Gastrocnemius medialis (tissue), 4 donors: ENCODE measurements around the gene COLEC12. TPM values are rescaled to one million over a fixed set of nuclear protein-coding genes. Genes with fewer than 3 reads are reported as not detected.

Source experiments
- ATAC-seq, 2 donors: fragments of 150-250 bp; one replicate each; pipeline ENCODE4 v1.9.1; 2016
- DNase-seq, 2 donors: peaks; one replicate each; pipeline ENCODE4 v3.0.0-alpha.2; 2019
- H3K27ac ChIP-seq, 4 donors: fragments of 200-600 bp; sonication (generic); 1 replicate in 1 of 4; 2 replicates in 3 of 4; pipeline ENCODE4 v1.5.1; 2016 to 2018; ENCODE audit warnings: mild to moderate bottlenecking in 2 of 4, moderate library complexity in 1 of 4
- H3K27me3 ChIP-seq, 3 donors: fragments of 200-600 bp; sonication (generic) in 2 of 3; 1 replicate in 1 of 3; 2 replicates in 2 of 3; pipeline versions ENCODE4 v1.5.1 to v1.6.0; 2016 to 2019; ENCODE audit warnings: mild to moderate bottlenecking in 1 of 3, moderate library complexity in 1 of 3
- H3K36me3 ChIP-seq, 2 donors: fragments of 200-600 bp; sonication (generic) in 1 of 2; one replicate each; pipeline ENCODE4 v1.5.1; 2017 to 2018
- H3K4me1 ChIP-seq, 2 donors: fragments of 200-600 bp; sonication (generic) in 1 of 2; one replicate each; pipeline ENCODE4 v1.5.1; 2016 to 2017; ENCODE audit warnings: mild to moderate bottlenecking in 2 of 2
- H3K4me3 ChIP-seq, 4 donors: fragments of 200-600 bp; sonication (generic) in 3 of 4; 1 replicate in 1 of 4; 2 replicates in 3 of 4; pipeline ENCODE4 v1.5.1; 2016 to 2019; ENCODE audit warnings: mild to moderate bottlenecking in 2 of 4
- H3K9me3 ChIP-seq, 3 donors: fragments of 200-600 bp; sonication (generic) in 2 of 3; 1 replicate in 1 of 3; 2 replicates in 2 of 3; pipeline ENCODE4 v1.5.1; 2016 to 2019
- CTCF ChIP-seq, 5 experiments: fragments of 450-650 bp in 3 of 5; fragments of 200-600 bp in 2 of 5; sonication (generic) in 2 of 5; IDR thresholded peaks in 4 of 5; conservative IDR thresholded peaks in 1 of 5; 1 replicate in 4 of 5; 2 replicates in 1 of 5; pipeline ENCODE4 v1.5.1; 2016 to 2019; ENCODE audit warnings: antibody characterized with exemption in 5 of 5, mild to moderate bottlenecking in 3 of 5, moderate library complexity in 3 of 5
- POLR2A ChIP-seq, 2 donors: fragments of 450-650 bp; IDR thresholded peaks; one replicate each; pipeline ENCODE4 v1.6.1; 2017; ENCODE audit warnings: antibody characterized with exemption in 2 of 2, mild to moderate bottlenecking in 2 of 2, moderate library complexity in 2 of 2
- in situ Hi-C, 4 donors: fragments of 200-750 bp; cut with MboI; loops; one replicate each; pipeline versions ENCODE4 v1.15.0 to v1.8.0; 2017; ENCODE audit warnings: low sequenced_read_pairs in 4 of 4
- intact Hi-C: fragments of 100-400 bp; cut with DNase I; formaldehyde crosslinking; loops from one replicate; pipeline ENCODE4 v1.15.1; 2023; ENCODE audit warnings: low total_unique reads
- total RNA-seq, 4 donors: library from RNA; depleted of rRNA; stranded (reverse); fragments of >200 nt; gene quantifications; one replicate each; pipeline versions ENCODE4 v1.1.0 to v1.2.3, GENCODE V29; 2016

COLEC12 gene
- total RNA-seq, 4 donors from 2014 or later, result 0.97 to 6.1 (median 5.1) TPM

DNA sequence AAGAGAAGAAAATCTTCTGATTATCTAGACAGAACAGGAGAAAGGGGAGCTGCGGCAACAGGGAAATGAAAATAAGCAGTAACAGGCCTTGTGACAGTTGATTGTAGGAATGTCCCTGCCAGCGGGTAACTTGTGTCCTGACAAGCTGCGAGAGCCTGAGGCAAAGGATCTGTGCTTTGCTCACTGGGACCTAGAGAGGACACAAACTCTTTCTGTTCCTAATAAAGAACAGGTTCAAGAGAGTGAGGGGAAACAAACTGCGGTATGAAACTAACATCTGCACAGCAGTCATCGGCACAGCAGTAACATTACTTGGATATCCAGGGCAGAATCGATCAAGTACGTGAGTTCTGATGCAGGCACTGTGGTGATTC lies 128.9 kb downstream of the COLEC12 start:
- DNase-seq, result no peak

DNA sequence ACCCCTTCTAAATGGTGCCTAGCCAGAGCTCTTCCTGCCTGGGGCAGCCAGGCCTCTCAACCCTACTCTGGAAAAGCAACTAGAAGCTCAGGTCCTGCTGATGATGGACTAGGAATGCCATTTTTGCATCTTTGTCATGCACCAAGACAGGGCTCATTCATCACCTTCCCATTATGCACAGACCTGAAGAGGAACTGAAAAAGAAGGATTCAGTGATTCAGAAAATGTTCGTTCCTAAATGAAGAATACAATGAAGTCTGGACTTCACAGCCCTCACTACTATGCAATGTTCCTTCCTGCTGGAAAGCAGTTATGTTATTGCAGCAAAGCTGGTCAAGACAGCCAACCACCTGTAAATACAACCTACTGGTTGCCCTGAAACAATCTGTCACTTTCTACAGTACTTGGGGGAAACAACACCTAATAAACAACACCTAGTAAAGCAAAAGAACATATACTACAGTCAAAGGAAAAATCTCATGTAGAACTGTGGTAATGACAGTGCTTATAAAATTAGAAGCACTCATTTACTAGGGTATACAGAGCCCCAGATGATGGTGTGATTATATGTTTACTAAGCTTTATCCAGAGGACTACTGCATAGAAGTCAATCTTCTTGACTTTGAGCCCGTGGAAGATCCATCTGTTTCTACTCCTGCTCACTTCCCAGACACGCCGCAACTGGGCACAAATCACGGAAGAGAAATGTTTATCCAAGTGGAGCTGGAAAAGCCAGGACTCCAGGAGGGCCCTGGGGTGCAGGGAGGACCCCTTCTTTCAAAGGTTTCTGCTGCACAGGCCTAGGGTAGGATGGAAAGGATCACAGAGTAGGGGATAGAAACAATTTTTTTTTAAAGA lies 129.5 kb downstream of the COLEC12 start:
- no peak for ATAC-seq
- in situ Hi-C loops (no loop called here), intact Hi-C loops (no loop called here)

More for the DNA sequence above, 128.9 kb downstream of the COLEC12 start:
- intact Hi-C loops (no loop called here), in situ Hi-C loops (no loop called here)
- Histone ChIP-seq H3K9me3 (no peaks in the 10 kb centered on the region), H3K4me3 (no peak overlapping the region), H3K27me3 (no peaks in the 10 kb centered on the region), H3K36me3 (no peaks in the 10 kb centered on the region), H3K27ac (no peak overlapping the region), H3K4me1 (peaks cover 0 to 6% of the 10 kb centered on the region in 2 donors)
- TF ChIP-seq CTCF (IDR thresholded peaks at IDR 0.05 in 4 of 5, conservative IDR thresholded peaks at IDR 0.05 in 1 of 5), result no peak
- TF ChIP-seq POLR2A (IDR thresholded peaks at IDR 0.05), result no peak
- ATAC-seq, result no peak

DNA sequence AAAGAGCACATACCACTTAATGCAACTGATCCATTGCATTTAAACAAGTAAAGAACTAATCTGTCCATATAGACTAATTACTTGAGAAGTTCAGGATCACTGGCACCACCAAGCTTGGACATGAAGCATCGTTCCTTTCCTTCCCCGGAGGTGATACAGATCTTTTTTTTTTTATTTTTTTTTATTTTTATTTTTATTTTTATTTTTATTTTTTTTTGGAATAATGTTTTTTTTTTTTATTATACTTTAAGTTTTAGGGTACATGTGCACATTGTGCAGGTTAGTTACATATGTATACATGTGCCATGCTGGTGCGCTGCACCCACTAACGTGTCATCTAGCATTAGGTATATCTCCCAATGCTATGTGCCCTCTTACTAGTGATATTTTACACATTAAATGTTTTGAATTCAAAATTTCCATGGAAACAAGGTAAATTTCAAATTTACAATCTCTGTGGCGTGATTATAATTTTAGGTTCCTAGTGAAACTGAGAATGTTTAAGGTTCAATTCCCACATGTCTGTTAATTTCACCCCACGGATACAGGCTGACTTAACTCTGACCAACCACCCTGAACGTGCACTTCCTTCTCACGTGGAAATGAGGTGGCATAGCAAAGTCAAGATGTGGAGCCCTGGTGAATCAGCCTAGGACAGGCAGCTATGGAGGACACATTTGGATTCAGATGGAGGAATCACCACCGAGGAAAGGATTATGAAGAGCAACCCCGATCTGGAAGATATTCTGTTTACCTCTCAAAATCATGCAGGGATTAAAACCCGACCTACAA lies 131.1 kb downstream of the COLEC12 start:
- intact Hi-C loops, result no loop called here
- Histone ChIP-seq H3K36me3 (no peaks in the 10 kb centered on the region), H3K27ac (no peak overlapping the region), H3K9me3 (no peaks in the 10 kb centered on the region), H3K4me3 (no peak overlapping the region), H3K27me3 (no peaks in the 10 kb centered on the region), H3K4me1 (no peaks in the 10 kb centered on the region)
- in situ Hi-C loops, result no loop called here
- DNase-seq (no peak), ATAC-seq (no peak)
- TF ChIP-seq CTCF (IDR thresholded peaks at IDR 0.05 in 4 of 5, conservative IDR thresholded peaks at IDR 0.05 in 1 of 5) (no peak), POLR2A (IDR thresholded peaks at IDR 0.05) (no peak)

More for the DNA sequence above, 129.5 kb downstream of the COLEC12 start:
- H3K4me1 ChIP-seq, result peaks cover 0 to 1% of the 10 kb centered on the region in 2 donors
- H3K4me3 ChIP-seq, result no peak overlapping the region
- H3K27ac ChIP-seq, result peak overlapping the region in 1 of 4 donors; percentile 31
- DNase-seq, result no peak
- no peaks in the 10 kb centered on the region for H3K9me3 ChIP-seq
- H3K36me3 ChIP-seq, result no peaks in the 10 kb centered on the region
- no peaks in the 10 kb centered on the region for H3K27me3 ChIP-seq
- TF ChIP-seq CTCF (IDR thresholded peaks at IDR 0.05 in 4 of 5, conservative IDR thresholded peaks at IDR 0.05 in 1 of 5) (no peak), POLR2A (IDR thresholded peaks at IDR 0.05) (no peak)

GRCh38 chr18:366466-367061 lies 133.9 kb downstream of the COLEC12 start:
- H3K27me3 ChIP-seq, result no peaks in the 10 kb centered on the region
- H3K4me1 ChIP-seq, result no peaks in the 10 kb centered on the region
- intact Hi-C loops (no loop called here), in situ Hi-C loops (no loop called here)
- TF ChIP-seq POLR2A (IDR thresholded peaks at IDR 0.05), result no peak
- TF ChIP-seq CTCF (IDR thresholded peaks at IDR 0.05 in 4 of 5, conservative IDR thresholded peaks at IDR 0.05 in 1 of 5), result no peak
- ATAC-seq (no peak), DNase-seq (no peak)
- H3K36me3 ChIP-seq, result no peaks in the 10 kb centered on the region
- H3K9me3 ChIP-seq, result no peaks in the 10 kb centered on the region
- no peak overlapping the region for H3K4me3 ChIP-seq
- no peak overlapping the region for H3K27ac ChIP-seq
